Renal cortex interstitium (tissue), 11 donors: ENCODE results near the gene VIL1. TPM values are rescaled to one million over a fixed set of nuclear protein-coding genes. Genes with fewer than 3 reads are reported as not detected.

Experiments
- DNase-seq, 11 donors: peaks; one replicate each; pipeline ENCODE4 v3.0.0-alpha.2; 2013; ENCODE audit warnings: low read depth in 9 of 11, low spot score in 4 of 11; ENCODE audit errors: extremely low read depth in 1 of 11
- polyA plus RNA-seq, 3 donors: library from polyadenylated mRNA; unstranded; fragments of 120-200 nt; gene quantifications; one replicate each; pipeline ENCODE4 v1.2.1, GENCODE V29; 2013; ENCODE audit not compliant: insufficient read length in 3 of 3

Gene VIL1
- polyA plus RNA-seq, 3 donors = 21.3 to 41.5 (median 21.6) TPM

- no peak for DNase-seq
These were observed 17.7 kb upstream of the VIL1 start for GRCh38 chr2:218400930-218401881.

DNA sequence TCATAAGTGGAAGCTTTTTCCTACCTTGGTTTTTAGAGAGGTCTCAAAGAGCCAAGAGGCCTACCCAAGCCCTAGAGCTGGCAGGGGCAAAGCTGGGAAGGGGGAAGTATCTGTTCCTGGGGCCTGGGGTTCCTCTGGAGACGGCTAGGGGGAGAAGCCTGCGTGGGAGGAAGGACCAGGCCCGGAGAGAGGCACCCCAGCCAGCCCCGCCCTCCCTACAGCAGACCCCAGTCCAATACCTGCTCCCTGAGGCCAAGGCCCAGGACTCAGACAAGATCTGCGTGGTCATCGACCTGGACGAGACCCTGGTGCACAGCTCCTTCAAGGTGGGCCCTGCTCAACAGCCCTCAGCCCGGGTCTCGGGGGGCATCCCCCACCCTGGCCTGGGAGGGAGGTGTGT, 17.0 kb upstream of the VIL1 start:
- no peak for DNase-seq

GRCh38 chr2:218402491-218402901, 16.4 kb upstream of the VIL1 start:
- DNase-seq = no peak

DNA sequence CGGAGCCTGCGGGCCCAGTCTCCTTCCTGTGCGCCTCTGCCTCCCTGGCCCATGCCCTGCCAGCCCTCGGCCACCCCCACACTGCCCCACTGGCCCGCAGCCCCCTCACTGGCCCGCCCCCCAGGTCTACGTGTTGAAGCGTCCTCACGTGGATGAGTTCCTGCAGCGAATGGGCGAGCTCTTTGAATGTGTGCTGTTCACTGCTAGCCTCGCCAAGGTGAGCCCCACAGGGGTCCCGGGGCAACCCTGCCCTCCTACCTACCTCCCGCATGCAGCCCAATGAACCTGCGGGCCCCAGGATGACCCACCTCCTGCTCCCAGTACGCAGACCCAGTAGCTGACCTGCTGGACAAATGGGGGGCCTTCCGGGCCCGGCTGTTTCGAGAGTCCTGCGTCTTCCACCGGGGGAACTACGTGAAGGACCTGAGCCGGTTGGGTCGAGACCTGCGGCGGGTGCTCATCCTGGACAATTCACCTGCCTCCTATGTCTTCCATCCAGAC, 16.0 kb upstream of the VIL1 start:
- DNase-seq = no peak

- no peak for DNase-seq
These were observed 15.1 kb upstream of the VIL1 start for GRCh38 chr2:218403810-218404209.

GRCh38 chr2:218404351-218405085, 14.4 kb upstream of the VIL1 start:
- no peak for DNase-seq

DNA sequence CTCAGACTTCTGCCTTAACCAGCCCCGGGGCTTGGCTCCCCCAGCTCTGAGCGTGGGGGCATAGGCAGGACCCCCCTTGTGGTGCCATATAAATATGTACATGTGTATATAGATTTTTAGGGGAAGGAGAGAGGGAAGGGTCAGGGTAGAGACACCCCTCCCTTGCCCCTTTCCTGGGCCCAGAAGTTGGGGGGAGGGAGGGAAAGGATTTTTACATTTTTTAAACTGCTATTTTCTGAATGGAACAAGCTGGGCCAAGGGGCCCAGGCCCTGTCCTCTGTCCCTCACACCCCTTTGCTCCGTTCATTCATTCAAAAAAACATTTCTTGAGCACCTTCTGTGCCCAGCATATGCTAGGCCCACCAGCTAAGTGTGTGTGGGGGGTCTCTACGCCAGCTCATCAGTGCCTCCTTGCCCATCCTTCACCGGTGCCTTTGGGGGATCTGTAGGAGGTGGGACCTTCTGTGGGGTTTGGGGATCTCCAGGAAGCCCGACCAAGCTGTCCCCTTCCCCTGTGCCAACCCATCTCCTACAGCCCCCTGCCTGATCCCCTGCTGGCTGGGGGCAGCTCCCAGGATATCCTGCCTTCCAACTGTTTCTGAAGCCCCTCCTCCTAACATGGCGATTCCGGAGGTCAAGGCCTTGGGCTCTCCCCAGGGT, 13.7 kb upstream of the VIL1 start:
- no peak for DNase-seq

DNA sequence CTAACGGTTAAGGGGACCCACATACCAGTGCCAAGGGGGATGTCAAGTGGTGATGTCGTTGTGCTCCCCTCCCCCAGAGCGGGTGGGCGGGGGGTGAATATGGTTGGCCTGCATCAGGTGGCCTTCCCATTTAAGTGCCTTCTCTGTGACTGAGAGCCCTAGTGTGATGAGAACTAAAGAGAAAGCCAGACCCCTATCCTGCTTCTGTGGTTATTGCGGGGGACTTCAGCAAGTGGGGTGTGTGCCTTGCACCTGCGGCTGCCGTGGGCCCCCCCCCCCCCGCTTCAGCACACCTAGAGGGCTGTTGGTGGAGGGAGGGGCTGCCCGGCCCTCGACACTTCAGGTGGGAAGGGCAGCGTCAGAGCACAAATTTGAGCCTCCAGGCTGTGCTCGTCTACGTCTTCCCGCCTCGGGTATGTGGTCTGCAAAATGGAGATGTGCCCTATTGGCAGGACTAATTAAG, 13.1 kb upstream of the VIL1 start:
- peak in 1 of 11 donors; percentile 39 for DNase-seq

GRCh38 chr2:218406209-218406948, 12.5 kb upstream of the VIL1 start:
- peak; percentile 68 to 95 (median 93) for DNase-seq

GRCh38 chr2:218406949-218407618, 11.8 kb upstream of the VIL1 start:
- peak in 1 of 11 donors; percentile 37 for DNase-seq

DNA sequence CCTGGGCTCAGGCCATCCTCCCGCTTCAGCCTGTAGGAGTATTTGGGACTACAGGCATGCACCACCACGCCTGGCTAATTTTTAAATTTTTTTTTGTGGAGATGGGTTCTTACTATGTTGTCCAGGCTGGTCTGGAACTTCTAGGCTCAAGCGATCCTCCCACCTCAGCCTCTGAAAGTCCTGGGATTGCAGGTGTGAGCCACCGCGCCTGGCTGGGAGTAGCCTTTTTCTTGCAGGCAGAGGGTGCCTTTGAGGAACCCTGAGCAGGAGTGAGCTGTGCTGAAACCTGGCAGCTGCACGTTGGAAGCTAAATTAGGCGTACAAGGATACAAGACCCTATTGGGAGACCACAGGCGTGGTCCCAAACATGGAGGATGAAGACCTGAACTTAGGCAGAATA, 11.2 kb upstream of the VIL1 start:
- no peak for DNase-seq

DNA sequence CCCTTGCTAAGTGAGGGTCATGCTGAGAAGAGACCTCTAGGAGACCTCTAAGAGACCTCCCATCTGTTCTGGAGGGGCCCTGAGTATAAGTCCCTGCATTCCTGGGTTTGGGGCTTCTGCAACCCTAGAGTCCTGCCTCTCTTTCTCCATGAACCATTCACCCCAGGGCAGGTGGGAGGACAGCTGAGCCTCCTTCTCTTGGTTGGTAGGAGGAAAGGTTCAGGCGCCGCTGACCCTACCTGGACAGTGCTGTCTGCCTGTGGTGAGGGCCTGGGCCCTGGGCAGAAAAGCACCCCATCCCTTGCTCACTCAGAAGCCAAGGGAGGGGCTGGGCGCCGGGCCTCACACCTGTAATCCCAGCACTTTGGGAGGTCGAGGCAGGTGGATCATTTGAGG, 604 bp upstream of the VIL1 start:
- no peak for DNase-seq

DNA sequence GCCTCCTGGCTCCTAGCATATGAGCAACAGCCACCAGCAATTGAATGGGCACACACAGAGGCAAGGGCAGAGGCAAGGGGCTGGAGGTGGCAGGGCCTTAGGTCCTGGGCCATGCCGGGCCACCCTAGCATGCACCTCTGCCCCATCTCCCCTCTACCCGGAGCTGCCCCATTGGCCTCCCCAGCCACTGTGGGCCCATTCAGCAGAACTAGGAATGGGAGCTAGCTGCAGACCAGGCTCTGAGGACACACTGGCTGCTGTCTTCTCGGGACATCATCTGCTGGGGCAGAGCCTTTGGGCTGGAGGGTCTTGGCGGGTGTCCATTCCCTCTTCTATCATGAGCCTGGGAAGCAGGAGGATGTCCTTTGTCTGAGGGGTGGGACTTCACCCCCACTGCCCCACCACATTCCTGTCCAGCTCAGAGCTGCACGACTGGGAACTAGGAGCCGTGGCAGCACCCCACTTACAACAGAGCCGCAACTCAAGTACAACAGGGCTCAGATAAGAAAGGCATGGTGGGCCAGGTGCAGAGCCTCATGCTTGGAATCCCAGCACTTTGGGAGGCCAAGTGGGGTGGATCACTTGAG, 800 bp downstream of the VIL1 start:
- no peak for DNase-seq

GRCh38 chr2:218421027-218421426, 2.1 kb downstream of the VIL1 start:
- DNase-seq = no peak

DNA sequence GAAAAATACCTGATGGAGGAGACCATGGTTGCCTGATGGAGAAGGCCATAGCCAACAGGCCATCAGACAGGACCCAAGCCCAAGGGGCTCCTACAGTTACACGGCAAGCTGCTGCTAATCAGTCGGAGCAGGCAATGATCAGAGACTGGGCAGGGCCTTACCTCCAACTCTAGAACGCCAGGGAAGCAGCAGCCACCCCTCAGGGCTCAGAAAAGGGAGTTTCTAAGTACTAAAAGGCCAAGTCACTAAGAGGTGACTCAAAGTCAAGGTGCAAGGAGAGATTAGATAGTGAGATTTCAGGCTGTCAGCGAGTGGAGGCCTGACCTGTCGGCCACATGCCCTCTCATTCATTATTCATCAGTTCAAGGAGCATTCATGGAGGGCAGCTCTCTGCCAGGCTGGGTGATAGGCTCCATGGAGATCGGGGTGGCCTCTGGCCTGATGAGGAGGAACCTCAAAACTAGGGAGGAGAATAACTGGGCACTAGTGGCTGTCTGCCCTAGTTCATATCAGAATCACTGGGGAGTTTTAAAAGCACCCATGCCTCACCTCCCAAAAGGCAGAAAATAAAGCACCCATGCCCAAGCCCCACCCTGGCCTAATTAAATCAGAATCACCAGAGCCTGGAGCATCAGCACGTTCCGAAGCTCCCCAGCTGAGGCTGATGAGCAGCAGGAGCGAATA, 3.6 kb downstream of the VIL1 start:
- no peak for DNase-seq

GRCh38 chr2:218423584-218423983, 4.7 kb downstream of the VIL1 start:
- DNase-seq = no peak

DNA sequence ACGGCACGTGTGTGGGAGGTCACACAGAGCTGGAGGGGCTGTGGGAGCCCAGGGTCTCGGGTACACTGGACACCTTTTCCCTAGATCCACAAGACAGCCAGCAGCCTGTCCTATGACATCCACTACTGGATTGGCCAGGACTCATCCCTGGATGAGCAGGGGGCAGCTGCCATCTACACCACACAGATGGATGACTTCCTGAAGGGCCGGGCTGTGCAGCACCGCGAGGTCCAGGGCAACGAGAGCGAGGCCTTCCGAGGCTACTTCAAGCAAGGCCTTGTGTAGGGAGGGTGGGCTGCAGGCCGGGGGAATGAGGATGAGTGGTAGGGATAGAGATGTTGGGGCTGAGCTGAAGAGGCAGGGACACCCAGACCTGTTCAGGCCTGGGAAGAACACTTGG, 6.6 kb downstream of the VIL1 start:
- no peak for DNase-seq
